ENCODE results near the gene AGBL4. TPM values are rescaled to one million over a fixed set of nuclear protein-coding genes. Genes with fewer than 3 reads are reported as not detected.
A peak's percentile ranks its signal among the peaks of the same experiment; 100 is the strongest.

Gene AGBL4
- total and polyA plus RNA-seq, 10 donors = 0.05 to 1.8 (median 0.32) TPM; not detected in 1

GRCh38 chr1:48680411-48681035, 1343.2 kb downstream of the AGBL4 start:
- 53 to 60% (median 58%) methylated on average over 10 of the region's 10 CpGs for WGBS, 5 donors
- no peak for DNase-seq
- Histone ChIP-seq H3K27me3 (replicated peaks in 1 of 7) (peaks cover 0 to 8% (median 0%) of the 10 kb centered on the region in 7 donors), H3K36me3 (no peaks in the 10 kb centered on the region), H3K4me1 (peaks cover 0 to 19% (median 6%) of the 10 kb centered on the region in 6 donors), H3K4me3 (no peak overlapping the region), H3K27ac (peak overlapping the region in 1 of 8 donors; percentile 2), H3K9me3 (no peaks in the 10 kb centered on the region)
- intact Hi-C loops (cut with DNase I; ENCODE audit: low total_unique reads) = loop anchor here (10.0 kb wide), 1 partner anchor 1664 kb away; no protein-coding TSS in a partner anchor
- TF ChIP-seq POLR2A (IDR thresholded peaks at IDR 0.05) (no peak), POLR2AphosphoS5 (IDR thresholded peaks at IDR 0.05) (no peak), CTCF (IDR thresholded peaks at IDR 0.05 in 8 of 11, conservative IDR thresholded peaks at IDR 0.05 in 3 of 11) (no peak)

DNA sequence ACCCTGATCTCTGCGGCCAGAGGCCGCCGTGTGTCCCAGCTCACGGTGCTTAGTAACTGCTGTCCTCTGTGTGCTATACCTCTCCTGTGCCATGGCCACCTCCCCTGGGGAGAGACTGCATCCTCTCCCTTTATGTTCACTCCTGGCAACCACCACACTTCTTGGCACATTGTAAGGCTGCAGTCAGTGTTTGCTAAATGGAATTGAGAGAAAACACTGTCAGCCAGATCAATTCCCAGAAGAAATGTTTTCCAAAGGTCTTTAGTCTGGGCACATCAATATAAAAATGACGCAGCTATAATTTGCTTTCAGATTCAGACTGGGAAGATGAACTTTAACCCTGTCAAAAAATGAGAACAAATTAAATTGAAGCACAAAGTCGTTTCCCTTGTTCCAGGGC, 1343.9 kb downstream of the AGBL4 start:
- Histone ChIP-seq H3K9me3 (no peaks in the 10 kb centered on the region), H3K36me3 (no peaks in the 10 kb centered on the region), H3K4me3 (no peak overlapping the region), H3K27me3 (replicated peaks in 1 of 7) (peaks cover 0 to 10% (median 0%) of the 10 kb centered on the region in 7 donors), H3K27ac (peak overlapping the region in 4 of 8 donors; percentile 16 to 45 (median 28)), H3K4me1 (peaks cover 0 to 19% (median 6%) of the 10 kb centered on the region in 6 donors)
- intact Hi-C loops (cut with DNase I; ENCODE audit: low total_unique reads) = loop anchor here (10.0 kb wide), 1 partner anchor 1665 kb away; no protein-coding TSS in a partner anchor
- TF ChIP-seq POLR2A (IDR thresholded peaks at IDR 0.05) (no peak), POLR2AphosphoS5 (IDR thresholded peaks at IDR 0.05) (no peak), CTCF (IDR thresholded peaks at IDR 0.05 in 8 of 11, conservative IDR thresholded peaks at IDR 0.05 in 3 of 11) (no peak)
- DNase-seq = no peak
- 67 to 86% (median 83%) methylated on average over 6 of the region's 6 CpGs for WGBS, 5 donors

GRCh38 chr1:48678710-48679505, 1344.8 kb downstream of the AGBL4 start:
- 66 to 93% (median 78%) methylated on average over 3 of the region's 3 CpGs for WGBS, 5 donors
- DNase-seq = no peak

DNA sequence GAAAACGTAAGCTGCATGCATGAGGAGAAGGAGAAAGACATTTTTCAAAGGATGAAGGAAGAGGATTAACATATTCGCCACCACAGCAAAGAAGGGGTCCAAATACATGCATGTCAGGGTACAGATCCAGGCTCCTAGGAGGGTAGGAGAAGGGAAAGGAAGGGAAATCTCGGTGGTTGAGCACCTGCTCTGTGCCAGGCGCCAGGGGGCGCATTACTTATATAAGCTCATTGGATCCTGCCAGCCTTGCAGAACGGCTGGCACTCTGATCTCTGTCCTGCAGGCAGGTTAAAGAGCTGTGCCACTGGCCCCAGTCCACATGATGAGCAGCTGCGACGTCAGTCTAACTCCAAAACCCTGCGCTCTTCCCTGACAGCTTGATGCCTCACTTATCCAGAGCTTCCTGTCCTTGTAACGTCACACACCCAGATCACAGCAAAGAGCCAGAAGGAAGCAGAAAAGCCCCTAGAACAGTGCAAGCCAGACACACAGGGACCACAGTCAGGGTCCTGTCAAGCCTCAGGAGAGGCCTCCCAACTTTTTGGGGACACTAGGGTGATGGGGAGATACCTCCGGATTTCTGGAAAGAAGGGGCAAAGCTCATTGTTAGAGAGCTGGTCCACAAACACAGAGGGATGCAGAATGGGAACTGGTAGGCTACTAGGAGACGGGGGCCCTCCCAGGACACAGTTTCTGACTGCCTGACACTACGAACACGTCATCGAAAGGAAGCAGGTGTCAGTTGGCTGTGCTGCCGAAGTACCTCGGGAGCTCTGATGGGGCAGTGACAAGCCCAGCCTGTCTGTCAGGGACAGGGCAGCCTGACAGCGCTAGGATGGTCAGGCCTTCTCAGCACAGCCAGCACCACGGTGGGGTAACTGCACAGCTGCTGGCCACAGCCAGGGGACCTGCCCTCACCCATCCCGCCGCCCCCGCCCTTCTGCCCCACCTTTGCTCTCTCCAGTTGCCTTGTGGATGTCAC, 1346.2 kb downstream of the AGBL4 start:
- 45 to 57% (median 49%) methylated on average over 22 of the region's 22 CpGs for WGBS, 5 donors
- Histone ChIP-seq H3K4me1 (peaks cover 0 to 19% (median 6%) of the 10 kb centered on the region in 6 donors), H3K27ac (peak overlapping the region in 2 of 8 donors; percentile 21 to 36), H3K9me3 (no peaks in the 10 kb centered on the region), H3K27me3 (replicated peaks in 1 of 7) (peaks cover 0 to 20% (median 0%) of the 10 kb centered on the region in 7 donors), H3K36me3 (no peaks in the 10 kb centered on the region), H3K4me3 (peak overlapping the region in 1 of 8 donors; percentile 7)
- peak; percentile 85 for DNase-seq
- intact Hi-C loops (cut with DNase I; ENCODE audit: low total_unique reads) = no loop called here
- TF ChIP-seq POLR2AphosphoS5 (IDR thresholded peaks at IDR 0.05) (no peak), CTCF (IDR thresholded peaks at IDR 0.05 in 8 of 11, conservative IDR thresholded peaks at IDR 0.05 in 3 of 11) (peak; percentile 21 to 76 (median 61))

More at GRCh38 chr1:48678710-48679505, 1344.8 kb downstream of the AGBL4 start:
- no peak for TF ChIP-seq POLR2A (IDR thresholded peaks at IDR 0.05)
- intact Hi-C loops (cut with DNase I; ENCODE audit: low total_unique reads) = no loop called here
- Histone ChIP-seq H3K9me3 (no peaks in the 10 kb centered on the region), H3K27me3 (replicated peaks in 1 of 7) (peaks cover 0 to 18% (median 0%) of the 10 kb centered on the region in 7 donors), H3K27ac (peak overlapping the region in 3 of 8 donors; percentile 16 to 45 (median 36)), H3K4me3 (no peak overlapping the region), H3K4me1 (peaks cover 0 to 19% (median 6%) of the 10 kb centered on the region in 6 donors), H3K36me3 (no peaks in the 10 kb centered on the region)
